HEK293T (cell line): ENCODE data around the gene SPDYE6.

Experiments used
- FOXA1 ChIP-seq: fragments of 450-650 bp; IDR thresholded peaks from 2 replicates; pipeline ENCODE4 v1.6.1; 2016; ENCODE audit warnings: mild to moderate bottlenecking
- PKNOX1 ChIP-seq: fragments of 450-650 bp; IDR thresholded peaks from 2 replicates; pipeline ENCODE4 v1.6.1; 2016
- SUZ12 ChIP-seq: fragments of 450-650 bp; IDR thresholded peaks from 2 replicates; pipeline ENCODE4 v1.6.1; 2016; ENCODE audit warnings: mild to moderate bottlenecking

DNA sequence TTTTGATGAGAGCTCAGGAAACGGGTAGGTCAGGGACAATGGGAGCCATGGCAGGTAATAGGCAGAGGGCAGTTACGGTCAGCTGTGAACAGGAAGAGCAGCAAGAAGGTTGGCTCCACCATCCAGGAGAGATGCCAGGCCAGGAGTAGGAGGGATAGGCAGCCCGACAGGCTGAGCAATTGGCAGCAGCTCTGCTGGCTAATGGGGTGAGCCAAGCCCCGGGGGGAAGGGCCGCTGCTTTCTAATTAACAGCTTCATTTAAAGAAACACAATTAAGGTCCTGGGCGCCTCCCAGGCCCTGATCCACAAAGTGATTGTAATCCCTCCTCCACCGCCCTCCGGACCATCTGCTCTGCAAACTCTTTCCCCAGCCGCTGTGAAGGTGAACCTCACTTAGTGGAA, 45.8 kb downstream of the SPDYE6 start:
- TF ChIP-seq PKNOX1 (no peak), FOXA1 (no peak), SUZ12 (no peak)
